HEK293T (cell line): ENCODE data around the gene GDE1.

ENCODE experiments used
- CTCF ChIA-PET: fragments of 350-600 bp; formaldehyde crosslinking; extraction: SDS; loops from one replicate; lab custom pipeline; 2021; ENCODE audit warnings: antibody characterized with exemption, inconsistent platforms; lab: Yijun Ruan, JAX
- POLR2A ChIA-PET: fragments of 350-600 bp; formaldehyde crosslinking; extraction: SDS; loops from one replicate; lab custom pipeline; 2020; ENCODE audit warnings: antibody characterized with exemption, inconsistent platforms; lab: Yijun Ruan, JAX
- DNase-seq: peaks from one replicate; pipeline ENCODE4 v3.0.0; 2012; ENCODE audit warnings: mixed read lengths; ENCODE audit errors: extremely low spot score
- ARNT ChIP-seq: fragments of 450-650 bp; IDR thresholded peaks from 2 replicates; pipeline ENCODE4 v1.6.1; 2017; ENCODE audit warnings: mild to moderate bottlenecking
- BHLHE40 ChIP-seq: fragments of 450-650 bp; IDR thresholded peaks from 2 replicates; pipeline ENCODE4 v1.6.1; 2016; ENCODE audit warnings: mild to moderate bottlenecking, moderate library complexity, borderline replicate concordance
- CTBP1 ChIP-seq: fragments of 450-650 bp; IDR thresholded peaks from 2 replicates; pipeline ENCODE4 v1.6.1; 2016; ENCODE audit warnings: borderline replicate concordance
- ELF4 ChIP-seq: fragments of 450-650 bp; IDR thresholded peaks from 2 replicates; pipeline ENCODE4 v1.6.1; 2017; ENCODE audit warnings: antibody characterized with exemption
- FOXA1 ChIP-seq: fragments of 450-650 bp; IDR thresholded peaks from 2 replicates; pipeline ENCODE4 v1.6.1; 2016; ENCODE audit warnings: mild to moderate bottlenecking
- FOXK2 ChIP-seq: fragments of 450-650 bp; IDR thresholded peaks from 2 replicates; pipeline ENCODE4 v1.6.1; 2016; ENCODE audit warnings: mild to moderate bottlenecking
- FOXM1 ChIP-seq: fragments of 450-650 bp; IDR thresholded peaks from 2 replicates; pipeline ENCODE4 v1.6.1; 2017; ENCODE audit warnings: mild to moderate bottlenecking, borderline replicate concordance
- HDGF ChIP-seq: fragments of 450-650 bp; IDR thresholded peaks from 2 replicates; pipeline ENCODE4 v1.6.1; 2017; ENCODE audit warnings: antibody characterized with exemption, borderline replicate concordance
- L3MBTL2 ChIP-seq: fragments of 450-650 bp; conservative IDR thresholded peaks from 2 replicates; pipeline ENCODE4 v1.6.1; 2016; ENCODE audit warnings: mild to moderate bottlenecking
- LEF1 ChIP-seq: fragments of 450-650 bp; IDR thresholded peaks from 2 replicates; pipeline ENCODE4 v1.6.1; 2017; ENCODE audit warnings: mild to moderate bottlenecking, borderline replicate concordance
- NFRKB ChIP-seq: fragments of 450-650 bp; IDR thresholded peaks from 2 replicates; pipeline ENCODE4 v1.6.1; 2016; ENCODE audit warnings: mild to moderate bottlenecking, moderate library complexity
- SP1 ChIP-seq: fragments of 450-650 bp; IDR thresholded peaks from 2 replicates; pipeline ENCODE4 v1.6.1; 2017
- SUZ12 ChIP-seq: fragments of 450-650 bp; IDR thresholded peaks from 2 replicates; pipeline ENCODE4 v1.6.1; 2016; ENCODE audit warnings: mild to moderate bottlenecking
- TARDBP ChIP-seq: fragments of 450-650 bp; IDR thresholded peaks from 2 replicates; pipeline ENCODE4 v1.6.1; 2016
- ZNF384 ChIP-seq: fragments of 450-650 bp; IDR thresholded peaks from 2 replicates; pipeline ENCODE4 v1.6.1; 2016
- TF ChIP-seq, protein P1 (sequence below): fragments of 450-650 bp; IDR thresholded peaks from 2 replicates; pipeline ENCODE4 v1.6.1; 2016

Gene GDE1

GRCh38 chr16:19499006-19499405 is 22.9 kb downstream of the GDE1 start:
- POLR2A ChIA-PET = no interaction called here
- no peak for TF ChIP-seq SUZ12
- no peak for DNase-seq
- CTCF ChIA-PET = no interaction called here

- CTCF ChIA-PET = no interaction called here
- TF ChIP-seq FOXK2 = no peak
- TF ChIP-seq TARDBP = no peak
- no peak for TF ChIP-seq ELF4
- TF ChIP-seq FOXA1 = no peak
- no peak for TF ChIP-seq CTBP1
- TF ChIP-seq BHLHE40 = no peak
- TF ChIP-seq ZNF384 = no peak
- TF ChIP-seq HDGF = no peak
- TF ChIP-seq FOXM1 = no peak
- TF ChIP-seq NFRKB = no peak
- TF ChIP-seq SUZ12 = no peak
- TF ChIP-seq ARNT = no peak
These were observed 24.7 kb downstream of the GDE1 start for GRCh38 chr16:19497176-19497575.

GRCh38 chr16:19490619-19491018 is 31.3 kb downstream of the GDE1 start:
- ChIA-PET POLR2A (no interaction called here), CTCF (no interaction called here)
- DNase-seq = no peak
- TF ChIP-seq, protein P1, sequence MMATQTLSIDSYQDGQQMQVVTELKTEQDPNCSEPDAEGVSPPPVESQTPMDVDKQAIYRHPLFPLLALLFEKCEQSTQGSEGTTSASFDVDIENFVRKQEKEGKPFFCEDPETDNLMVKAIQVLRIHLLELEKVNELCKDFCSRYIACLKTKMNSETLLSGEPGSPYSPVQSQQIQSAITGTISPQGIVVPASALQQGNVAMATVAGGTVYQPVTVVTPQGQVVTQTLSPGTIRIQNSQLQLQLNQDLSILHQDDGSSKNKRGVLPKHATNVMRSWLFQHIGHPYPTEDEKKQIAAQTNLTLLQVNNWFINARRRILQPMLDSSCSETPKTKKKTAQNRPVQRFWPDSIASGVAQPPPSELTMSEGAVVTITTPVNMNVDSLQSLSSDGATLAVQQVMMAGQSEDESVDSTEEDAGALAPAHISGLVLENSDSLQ = no peak
- TF ChIP-seq SUZ12 (no peak), FOXA1 (no peak), BHLHE40 (no peak), HDGF (no peak), ELF4 (no peak), CTBP1 (no peak), FOXM1 (no peak), ARNT (no peak), L3MBTL2 (no peak), LEF1 (no peak), FOXK2 (no peak), NFRKB (no peak), ZNF384 (no peak), SP1 (no peak), TARDBP (no peak)

More at GRCh38 chr16:19497176-19497575, 24.7 kb downstream of the GDE1 start:
- DNase-seq = no peak
- POLR2A ChIA-PET = no interaction called here

- CTCF ChIA-PET = no interaction called here
- TF ChIP-seq ARNT = no peak
- no peak for TF ChIP-seq TARDBP
- no peak for TF ChIP-seq SP1
- TF ChIP-seq SUZ12 = no peak
- no peak for TF ChIP-seq BHLHE40
- TF ChIP-seq FOXK2 = no peak
- TF ChIP-seq, protein P1 = no peak
- TF ChIP-seq ELF4 = no peak
- TF ChIP-seq L3MBTL2 = no peak
- TF ChIP-seq HDGF = no peak
- TF ChIP-seq NFRKB = no peak
- no peak for TF ChIP-seq ZNF384
- no peak for TF ChIP-seq CTBP1
- no peak for TF ChIP-seq LEF1
- POLR2A ChIA-PET = no interaction called here
- no peak for DNase-seq
These were observed 33.7 kb downstream of the GDE1 start for GRCh38 chr16:19488213-19488640.

GRCh38 chr16:19486750-19487325 is 35.1 kb downstream of the GDE1 start:
- ChIA-PET CTCF (no interaction called here), POLR2A (no interaction called here)
- no peak for DNase-seq
- TF ChIP-seq FOXK2 (no peak), ELF4 (no peak), ARNT (no peak), CTBP1 (no peak), TARDBP (no peak), BHLHE40 (no peak), NFRKB (no peak), FOXA1 (no peak)
- TF ChIP-seq, protein P1 = no peak

- ChIA-PET CTCF (no interaction called here), POLR2A (no interaction called here)
- no peak for DNase-seq
- TF ChIP-seq FOXK2 (no peak), BHLHE40 (no peak), FOXM1 (no peak)
These were observed 35.8 kb downstream of the GDE1 start for GRCh38 chr16:19486051-19486450.

GRCh38 chr16:19485611-19486010 is 36.3 kb downstream of the GDE1 start:
- POLR2A ChIA-PET = no interaction called here
- no peak for TF ChIP-seq ARNT
- TF ChIP-seq SUZ12 = no peak
- no peak for TF ChIP-seq ZNF384
- no peak for TF ChIP-seq LEF1
- TF ChIP-seq SP1 = no peak
- CTCF ChIA-PET = no interaction called here
- no peak for DNase-seq
